Activated effector memory CD4-positive, alpha-beta T cell treated with Interleukin-2 at 50 U/mL for 16 hours (primary cell): ENCODE data around the gene CCDC13.

Source experiments
- DNase-seq: peaks from one replicate; pipeline ENCODE4 v3.0.0-alpha.2; 2020

The CCDC13 gene

DNA sequence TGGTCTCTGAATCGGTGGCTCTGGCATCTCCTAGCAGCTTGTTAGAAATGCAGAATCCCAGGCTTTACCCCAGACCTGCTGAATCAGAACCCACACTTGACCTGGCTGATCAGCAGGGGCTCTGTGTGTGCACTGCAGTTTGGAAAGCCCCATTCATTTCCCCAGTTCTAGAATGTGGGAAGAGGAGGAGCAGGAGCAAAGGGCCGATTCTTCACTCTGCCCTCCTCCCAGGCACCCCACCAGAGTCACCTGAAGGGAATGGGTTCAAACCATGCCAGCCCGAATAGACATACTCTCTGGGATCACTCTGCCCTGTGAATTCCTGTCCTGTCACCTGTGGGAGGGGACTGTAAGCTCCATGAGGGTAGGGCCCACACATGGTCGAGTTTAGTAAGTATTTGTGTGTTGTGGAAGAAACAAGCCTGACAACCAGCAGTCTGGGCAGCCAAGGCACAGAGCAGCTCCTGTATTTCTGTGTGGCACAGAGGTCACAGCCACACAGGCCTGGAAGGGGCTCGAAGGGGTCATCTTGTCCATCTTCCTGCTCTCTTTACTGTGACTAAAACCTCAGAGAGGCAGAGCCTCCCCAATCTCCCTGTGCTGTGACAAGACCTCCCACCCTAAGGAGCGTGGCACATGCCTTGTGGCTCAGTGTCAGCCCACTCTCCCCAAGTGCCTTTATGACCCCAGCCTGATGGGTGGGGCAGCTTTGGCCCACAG lies 41.4 kb downstream of the CCDC13 start:
- no peak for DNase-seq

GRCh38 chr3:42730706-42731420 lies 42.2 kb downstream of the CCDC13 start:
- DNase-seq: no peak

GRCh38 chr3:42730294-42730693 lies 42.8 kb downstream of the CCDC13 start:
- DNase-seq: no peak

DNA sequence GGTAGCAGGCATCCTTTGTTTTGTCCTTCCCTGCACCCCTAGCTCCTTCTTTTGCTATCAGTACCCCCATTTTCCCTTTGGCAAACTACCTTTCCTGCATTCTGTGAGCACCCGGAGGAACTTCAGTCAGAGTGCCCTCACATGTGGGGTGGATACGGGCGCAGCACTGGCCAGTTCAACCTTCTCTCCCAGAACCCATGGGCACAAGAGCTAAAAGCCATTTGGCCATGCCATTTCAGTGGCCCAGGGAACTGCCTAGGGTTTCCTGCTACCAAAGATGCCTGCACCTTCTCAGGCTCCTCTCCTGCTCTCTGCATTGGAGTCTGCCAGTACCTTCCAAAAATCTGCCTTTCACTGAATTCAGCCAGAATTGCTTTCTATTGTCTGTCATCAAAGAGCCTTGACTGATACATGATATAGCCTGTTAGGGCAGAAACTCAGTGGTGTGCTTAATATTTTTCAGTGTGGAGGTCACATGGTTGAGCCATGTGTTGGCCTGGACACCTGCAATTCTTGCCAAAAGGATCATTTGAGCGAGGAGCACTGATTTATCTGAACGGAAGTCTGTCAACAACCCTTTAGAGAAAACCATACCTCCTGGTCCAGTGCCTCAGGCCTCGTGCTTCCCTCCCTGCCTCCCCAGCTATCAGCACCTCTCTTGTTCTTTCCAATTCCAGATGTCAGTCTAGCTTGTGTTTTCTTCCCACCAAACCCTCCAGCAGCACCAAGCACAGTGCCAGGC lies 43.5 kb downstream of the CCDC13 start:
- no peak for DNase-seq

DNA sequence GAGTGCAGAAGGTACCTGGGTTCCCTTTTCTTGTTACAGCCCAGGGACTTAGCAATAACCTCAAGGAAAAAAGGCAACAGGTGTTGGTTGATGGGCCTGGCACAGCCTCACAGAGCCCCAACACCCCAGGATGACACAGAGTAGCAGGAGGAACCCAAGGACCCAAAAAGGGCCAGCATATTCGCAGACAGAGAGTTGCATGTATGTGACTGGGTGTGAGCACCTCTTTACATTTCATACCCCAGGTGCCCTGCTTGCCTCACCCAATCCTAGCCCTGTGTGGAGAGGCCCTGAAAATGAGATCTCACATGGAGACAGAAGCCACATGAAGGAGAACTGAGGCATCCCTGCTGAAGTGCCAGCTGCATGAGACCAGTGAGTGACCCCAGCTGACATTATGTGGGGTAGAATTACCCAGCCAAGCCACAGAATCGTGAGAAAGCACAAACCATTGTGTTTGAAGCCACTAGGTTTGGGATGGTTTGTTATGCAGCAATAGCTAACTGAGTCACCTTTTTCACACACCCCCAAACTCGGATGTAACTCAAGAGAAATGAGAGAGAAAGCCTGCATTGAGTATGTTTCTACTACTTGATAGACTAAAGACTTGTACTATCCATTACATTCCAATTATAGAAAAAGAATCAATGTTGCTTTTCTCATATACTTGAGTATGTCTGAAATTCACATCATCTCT lies 44.2 kb downstream of the CCDC13 start:
- DNase-seq: no peak

- DNase-seq: no peak
Observed at GRCh38 chr3:42728056-42728455, 45.0 kb downstream of the CCDC13 start.

DNA sequence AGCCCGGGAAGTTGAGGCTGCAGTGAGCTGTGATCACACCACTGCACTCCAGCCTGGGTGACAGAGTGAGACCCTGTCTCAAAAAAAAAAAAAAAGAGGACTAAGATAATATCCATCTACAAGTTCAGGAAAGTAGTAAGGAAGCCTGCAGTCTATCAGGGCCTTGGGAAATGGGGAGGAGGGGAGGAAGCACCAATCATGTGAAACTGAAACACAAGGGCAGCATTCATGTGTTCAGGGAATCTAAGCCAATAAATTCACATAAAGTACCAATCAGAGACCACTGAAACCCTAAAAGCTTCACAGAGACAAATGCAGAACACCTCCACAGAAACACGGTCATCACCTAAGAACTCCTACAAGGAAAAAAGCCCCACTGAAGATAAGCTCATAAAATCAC lies 47.6 kb downstream of the CCDC13 start:
- DNase-seq: no peak

GRCh38 chr3:42723219-42723618 lies 49.8 kb downstream of the CCDC13 start:
- DNase-seq: no peak
